ENCODE results near the gene CD2BP2. TPM values are rescaled to one million over a fixed set of nuclear protein-coding genes. Genes with fewer than 3 reads are reported as not detected.

CD2BP2 gene
- total RNA-seq, 4 donors from 2014 or later: 17.4 to 36.4 (median 30.5) TPM

GRCh38 chr16:30369938-30370455 lies 14.9 kb upstream of the CD2BP2 start:
- TF ChIP-seq CTCF (IDR thresholded peaks at IDR 0.05; ENCODE audit: low read depth): no peak

GRCh38 chr16:30369091-30369937 lies 14.2 kb upstream of the CD2BP2 start:
- no peak for TF ChIP-seq CTCF (IDR thresholded peaks at IDR 0.05; ENCODE audit: low read depth)

- TF ChIP-seq CTCF (IDR thresholded peaks at IDR 0.05; ENCODE audit: low read depth): no peak
Observed at GRCh38 chr16:30368792-30369090, 13.6 kb upstream of the CD2BP2 start.

GRCh38 chr16:30368122-30368791 lies 13.1 kb upstream of the CD2BP2 start:
- no peak for TF ChIP-seq CTCF (IDR thresholded peaks at IDR 0.05; ENCODE audit: low read depth)

GRCh38 chr16:30367349-30368009 lies 12.4 kb upstream of the CD2BP2 start:
- TF ChIP-seq CTCF (IDR thresholded peaks at IDR 0.05; ENCODE audit: low read depth): no peak

- no peak for TF ChIP-seq CTCF (IDR thresholded peaks at IDR 0.05; ENCODE audit: low read depth)
Observed at GRCh38 chr16:30366511-30366910, 11.4 kb upstream of the CD2BP2 start.

- TF ChIP-seq CTCF (IDR thresholded peaks at IDR 0.05; ENCODE audit: low read depth): no peak
Observed at GRCh38 chr16:30365200-30365599, 10.1 kb upstream of the CD2BP2 start.
